NCI-H2107 (cell line): ENCODE measurements around the gene MAML1.

ENCODE experiments used
- DNase-seq: peaks from one replicate; lab custom pipeline; 2025; lab: John Stamatoyannopoulos, UW

The MAML1 gene

DNA sequence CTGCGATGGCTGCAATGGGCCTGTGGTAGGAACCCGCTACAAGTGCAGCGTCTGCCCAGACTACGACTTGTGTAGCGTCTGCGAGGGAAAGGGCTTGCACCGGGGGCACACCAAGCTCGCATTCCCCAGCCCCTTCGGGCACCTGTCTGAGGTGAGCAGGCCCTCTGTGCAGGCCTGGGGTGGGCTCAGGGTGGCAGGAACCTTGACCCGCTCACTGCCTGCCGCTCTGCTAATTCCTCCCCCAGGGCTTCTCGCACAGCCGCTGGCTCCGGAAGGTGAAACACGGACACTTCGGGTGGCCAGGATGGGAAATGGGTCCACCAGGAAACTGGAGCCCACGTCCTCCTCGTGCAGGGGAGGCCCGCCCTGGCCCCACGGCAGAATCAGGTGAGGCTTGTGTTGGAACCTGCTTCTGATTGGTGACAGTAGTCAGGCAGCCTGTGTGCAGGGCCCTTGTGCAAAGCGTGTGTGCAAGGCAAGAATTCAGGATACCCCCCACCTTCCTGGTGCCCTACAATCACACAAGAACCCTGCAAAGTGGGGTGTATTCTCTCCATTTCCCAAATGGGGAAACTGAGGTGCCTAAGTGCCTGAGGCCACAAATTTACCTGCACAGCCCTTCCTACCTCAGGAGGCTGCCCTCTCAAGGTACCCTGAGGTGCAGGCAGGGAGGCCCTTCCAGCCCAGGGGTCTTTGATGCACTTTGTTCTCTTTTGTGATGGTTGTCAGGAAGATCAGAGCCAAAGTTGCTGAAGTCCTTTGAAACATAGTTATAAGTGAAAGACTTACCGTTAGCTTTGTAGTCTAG lies 91.5 kb downstream of the MAML1 start:
- DNase-seq: no peak

DNA sequence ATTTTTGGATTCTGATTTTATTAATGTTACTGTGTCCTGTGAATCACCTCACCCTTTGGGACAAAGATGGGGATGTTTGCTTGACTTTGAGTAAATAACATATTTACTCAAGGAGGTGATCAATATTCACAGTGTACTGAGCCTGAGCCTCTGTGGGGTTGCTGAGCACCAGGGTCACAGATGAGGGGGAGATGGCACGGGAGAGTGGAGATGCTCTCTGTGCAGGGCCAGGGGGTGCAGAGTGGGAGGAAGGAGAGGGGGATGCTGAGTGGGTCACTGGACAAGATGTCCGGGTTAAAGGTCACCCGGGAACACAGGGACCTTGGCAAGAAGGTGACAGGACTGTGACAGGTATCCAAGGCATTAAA lies 92.1 kb downstream of the MAML1 start:
- no peak for DNase-seq

DNA sequence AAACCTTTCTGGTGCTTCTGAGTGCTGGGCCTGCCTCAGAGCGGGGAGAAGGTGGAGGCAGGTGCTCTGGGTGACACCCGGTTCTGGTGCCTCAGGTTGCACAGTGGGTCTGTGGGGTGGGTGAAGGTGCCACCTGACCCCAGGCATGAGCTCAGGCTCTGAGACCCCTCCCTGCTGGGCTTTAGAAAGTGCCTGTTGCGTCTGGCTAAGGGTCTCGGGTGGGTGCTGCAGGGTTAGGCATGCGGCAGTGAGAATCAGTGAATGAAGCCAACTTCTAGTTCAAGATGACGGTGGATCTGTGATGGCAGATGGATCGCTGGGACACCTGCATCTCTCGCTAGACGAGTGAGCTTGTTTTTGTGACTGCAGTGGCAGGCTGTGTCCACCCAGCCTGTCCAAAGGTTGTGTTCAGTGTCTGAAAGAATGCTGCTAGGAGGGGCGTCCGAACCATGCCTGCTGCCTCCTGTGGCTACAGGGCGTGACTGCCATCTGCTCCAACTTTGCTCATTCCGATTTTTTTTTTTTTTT lies 93.1 kb downstream of the MAML1 start:
- DNase-seq: no peak
